ENCODE data around the gene INSYN2A.

The INSYN2A gene

GRCh38 chr10:127151981-127152699 lies 44.3 kb downstream of the INSYN2A start:
- DNase-seq: no peak
- H3K4me3 Mint-ChIP-seq: no peak overlapping the region
- H3K27ac Mint-ChIP-seq: no peak overlapping the region
- no peaks in the 10 kb centered on the region for H3K9me3 Mint-ChIP-seq
- peaks cover 38% of the 10 kb centered on the region for H3K4me1 Mint-ChIP-seq
- peaks cover 6% of the 10 kb centered on the region for H3K36me3 Mint-ChIP-seq (ENCODE audit: low read depth)
- no peak for TF ChIP-seq CTCF (IDR thresholded peaks at IDR 0.05)
- no peaks in the 10 kb centered on the region for H3K27me3 Mint-ChIP-seq (ENCODE audit: low read depth, poor library complexity)

GRCh38 chr10:127151541-127151940 lies 44.9 kb downstream of the INSYN2A start:
- no peak for TF ChIP-seq CTCF (IDR thresholded peaks at IDR 0.05)
- H3K4me1 Mint-ChIP-seq: peaks cover 38% of the 10 kb centered on the region
- DNase-seq: no peak
- H3K9me3 Mint-ChIP-seq: no peaks in the 10 kb centered on the region
- no peaks in the 10 kb centered on the region for H3K27me3 Mint-ChIP-seq (ENCODE audit: low read depth, poor library complexity)
- peaks cover 6% of the 10 kb centered on the region for H3K36me3 Mint-ChIP-seq (ENCODE audit: low read depth)
- no peak overlapping the region for H3K4me3 Mint-ChIP-seq
- H3K27ac Mint-ChIP-seq: no peak overlapping the region

GRCh38 chr10:127150136-127150535 lies 46.3 kb downstream of the INSYN2A start:
- H3K36me3 Mint-ChIP-seq (ENCODE audit: low read depth): peaks cover 6% of the 10 kb centered on the region
- H3K27ac Mint-ChIP-seq: no peak overlapping the region
- no peak for TF ChIP-seq CTCF (IDR thresholded peaks at IDR 0.05)
- DNase-seq: no peak
- peaks cover 38% of the 10 kb centered on the region for H3K4me1 Mint-ChIP-seq
- H3K9me3 Mint-ChIP-seq: no peaks in the 10 kb centered on the region
- H3K27me3 Mint-ChIP-seq (ENCODE audit: low read depth, poor library complexity): no peaks in the 10 kb centered on the region
- H3K4me3 Mint-ChIP-seq: no peak overlapping the region

- peak; percentile 9 for DNase-seq
- Mint-ChIP-seq H3K4me3 (no peak overlapping the region), H3K9me3 (no peaks in the 10 kb centered on the region), H3K36me3 (ENCODE audit: low read depth) (peaks cover 6% of the 10 kb centered on the region), H3K4me1 (peaks cover 38% of the 10 kb centered on the region), H3K27me3 (ENCODE audit: low read depth, poor library complexity) (no peaks in the 10 kb centered on the region), H3K27ac (no peak overlapping the region)
- TF ChIP-seq CTCF (IDR thresholded peaks at IDR 0.05): no peak
Measured at GRCh38 chr10:127149501-127150081, 46.8 kb downstream of the INSYN2A start.

GRCh38 chr10:127148933-127149220 lies 47.5 kb downstream of the INSYN2A start:
- no peaks in the 10 kb centered on the region for H3K27me3 Mint-ChIP-seq (ENCODE audit: low read depth, poor library complexity)
- H3K36me3 Mint-ChIP-seq (ENCODE audit: low read depth): peaks cover 10% of the 10 kb centered on the region
- no peaks in the 10 kb centered on the region for H3K9me3 Mint-ChIP-seq
- TF ChIP-seq CTCF (IDR thresholded peaks at IDR 0.05): no peak
- H3K4me1 Mint-ChIP-seq: peaks cover 42% of the 10 kb centered on the region
- DNase-seq: no peak
- H3K4me3 Mint-ChIP-seq: no peak overlapping the region
- H3K27ac Mint-ChIP-seq: no peak overlapping the region
